Endothelial cell of umbilical vein (primary cell): ENCODE results near the gene UGT1A5. TPM values are rescaled to one million over a fixed set of nuclear protein-coding genes. Genes with fewer than 3 reads are reported as not detected.

ENCODE experiments used
- BruUV-seq: library from RNA; stranded (reverse); fragments of 400-500 nt; replicated peaks from 2 replicates; lab custom pipeline; 2021; lab: Mats Ljungman, UMichigan
- CTCF ChIA-PET: fragments of 300-600, 350-600 bp; sonication (Branson Sonifier 250); formaldehyde crosslinking; loops from one replicate; lab custom pipeline; 2021; ENCODE audit warnings: antibody characterized with exemption, inconsistent platforms; lab: Charles Lee
- POLR2A ChIA-PET: fragments of 300-600, 350-600 bp; sonication (Branson Sonifier 250); formaldehyde crosslinking; loops from one replicate; lab custom pipeline; 2021; ENCODE audit warnings: antibody characterized with exemption, inconsistent platforms; lab: Charles Lee
- DNase-seq: peaks from one replicate; pipeline ENCODE4 v3.0.0-alpha.2; 2011; ENCODE audit warnings: low read depth, low spot score
- FAIRE-seq: peaks from 2 replicates; lab custom pipeline; 2011; peaks lifted over from hg19 to GRCh38; lab: Jason Lieb, UNC
- H2AFZ ChIP-seq: 2 replicates; pipeline ENCODE4 v1.6.0; 2012; ENCODE audit warnings: low read depth, low read length, control low read depth, inconsistent platforms
- H3K27ac ChIP-seq: 2 replicates; pipeline ENCODE4 v1.5.1; 2011; ENCODE audit warnings: low read depth, mild to moderate bottlenecking, control low read depth, low read length, moderate library complexity; ENCODE audit not compliant: insufficient read depth
- H3K27me3 ChIP-seq, 2 experiments: 2 replicates each; pipeline versions ENCODE4 v1.6.0 to v1.6.1; 2011; ENCODE audit warnings: low read length in 2 of 2, mixed read lengths in 1 of 2; ENCODE audit not compliant: control insufficient read depth in 2 of 2, insufficient read depth in 2 of 2
- H3K36me3 ChIP-seq, 2 experiments: 2 replicates in 1 of 2; 3 replicates in 1 of 2; pipeline ENCODE4 v1.5.1; 2011; ENCODE audit warnings: low read length in 2 of 2, mild to moderate bottlenecking in 1 of 2, moderate library complexity in 1 of 2; ENCODE audit not compliant: control insufficient read depth in 2 of 2, insufficient read depth in 2 of 2; ENCODE audit errors: extremely low read depth in 1 of 2
- H3K4me1 ChIP-seq: 3 replicates; pipeline ENCODE4 v1.5.1; 2011; ENCODE audit warnings: mild to moderate bottlenecking, low read length; ENCODE audit not compliant: control insufficient read depth, insufficient read depth; ENCODE audit errors: extremely low read depth
- H3K4me2 ChIP-seq: 2 replicates; pipeline ENCODE4 v1.6.1; 2011; ENCODE audit warnings: low read length, control low read depth, mixed read lengths; ENCODE audit not compliant: insufficient read depth
- H3K4me3 ChIP-seq, 3 experiments: fragments of 200-600 bp in 1 of 3; sonication (generic), shearing (Covaris generic) in 1 of 3; replicated peaks in 1 of 3; 2 replicates each; pipeline ENCODE4 v1.5.1; 2011 to 2016; ENCODE audit warnings: control low read depth in 3 of 3, low read length in 3 of 3, mild to moderate bottlenecking in 2 of 3, inconsistent platforms in 1 of 3, low read depth in 1 of 3, moderate library complexity in 1 of 3; ENCODE audit not compliant: insufficient read depth in 1 of 3
- H3K79me2 ChIP-seq: 2 replicates; pipeline ENCODE4 v1.6.0; 2012; ENCODE audit warnings: low read length, inconsistent platforms; ENCODE audit not compliant: control insufficient read depth, insufficient read depth
- H3K9ac ChIP-seq: replicated peaks from 2 replicates; pipeline ENCODE3; 2011; ENCODE audit warnings: low read length, control low read depth; ENCODE audit not compliant: insufficient read depth; ENCODE audit errors: extremely low read depth
- H3K9me1 ChIP-seq: replicated peaks from 3 replicates; pipeline ENCODE4 v1.6.0; 2011; ENCODE audit warnings: mild to moderate bottlenecking, low read length; ENCODE audit not compliant: control insufficient read depth, insufficient read depth; ENCODE audit errors: extremely low read depth
- H3K9me3 ChIP-seq: replicated peaks from 2 replicates; pipeline ENCODE4 v1.5.1; 2012; ENCODE audit warnings: low read length, inconsistent platforms; ENCODE audit not compliant: control insufficient read depth, insufficient read depth
- H4K20me1 ChIP-seq: replicated peaks from 2 replicates; pipeline ENCODE3; 2011; ENCODE audit warnings: mild to moderate bottlenecking, low read length; ENCODE audit not compliant: control insufficient read depth, insufficient read depth; ENCODE audit errors: extremely low read depth
- EZH2 ChIP-seq: IDR thresholded peaks from 2 replicates; pipeline ENCODE4 v1.6.1; 2012; ENCODE audit warnings: borderline replicate concordance, low read depth, mild to moderate bottlenecking, moderate library complexity, low read length, inconsistent platforms; ENCODE audit not compliant: severe bottlenecking
- FOS ChIP-seq: IDR thresholded peaks from 2 replicates; pipeline ENCODE4 v1.6.1; 2011; ENCODE audit warnings: mild to moderate bottlenecking, low read length, moderate library complexity, borderline replicate concordance; ENCODE audit not compliant: insufficient read depth
- GATA2 ChIP-seq: IDR thresholded peaks from 2 replicates; pipeline ENCODE4 v1.7.0; 2011; ENCODE audit warnings: low read depth, mild to moderate bottlenecking, moderate library complexity, mixed read lengths, low read length; ENCODE audit not compliant: insufficient read length, insufficient read depth
- JUN ChIP-seq: IDR thresholded peaks from 2 replicates; pipeline ENCODE4 v1.6.1; 2011; ENCODE audit warnings: borderline replicate concordance, low read depth; ENCODE audit not compliant: insufficient read length, insufficient read depth
- MYC ChIP-seq: IDR thresholded peaks from one replicate; pipeline ENCODE4 v1.6.1; 2011; ENCODE audit warnings: mild to moderate bottlenecking, low read depth, low read length
- POLR2A ChIP-seq: IDR thresholded peaks from 2 replicates; pipeline ENCODE4 v1.6.1; 2012; ENCODE audit warnings: low read depth, mild to moderate bottlenecking, control low read depth, low read length
- POLR2AphosphoS5 ChIP-seq: IDR thresholded peaks from 2 replicates; pipeline ENCODE4 v1.6.1; 2012; ENCODE audit warnings: low read depth, mild to moderate bottlenecking, control low read depth, low read length, moderate library complexity; ENCODE audit not compliant: insufficient read depth
- dilution Hi-C: fragments of 300-500 bp; cut with MboI; formaldehyde crosslinking; loops from one replicate; pipeline ENCODE4 v1.15.0; 2019; ENCODE audit warnings: low sequenced_read_pairs; ENCODE audit not compliant: extremely low pct_ligation_motif_present
- intact Hi-C: fragments of 100-400 bp; cut with micrococcal nuclease; formaldehyde crosslinking; loops from one replicate; pipeline ENCODE4 v1.10.0; 2022
- polyA plus RNA-seq, 4 experiments: library from polyadenylated mRNA; depleted of rRNA in 3 of 4; stranded (reverse) in 3 of 4; unstranded in 1 of 4; fragments of >200 nt; gene quantifications; 2 replicates each; pipeline versions ENCODE4 v1.2.1 to v1.2.3, GENCODE V29; 2011 to 2012; ENCODE audit warnings: missing spikeins in 1 of 4
- total RNA-seq: library from RNA; stranded (reverse); gene quantifications from 2 replicates; pipeline ENCODE4 v1.2.3, GENCODE V29; 2021
- TF ChIP-seq, protein P1 (sequence below): IDR thresholded peaks from 2 replicates; pipeline ENCODE4 v1.6.1; 2011; ENCODE audit not compliant: insufficient read depth, insufficient read length
- TF ChIP-seq, protein P2 (sequence below), 2 donors: IDR thresholded peaks; 1 replicate in 1 of 2; 2 replicates in 1 of 2; pipeline ENCODE4 v1.5.1; 2011; ENCODE audit warnings: low read length in 2 of 2, mild to moderate bottlenecking in 2 of 2, moderate library complexity in 2 of 2, control low read depth in 1 of 2, inconsistent platforms in 1 of 2, low read depth in 1 of 2; ENCODE audit not compliant: insufficient read depth in 1 of 2; ENCODE audit errors: extremely low read depth in 1 of 2

Gene UGT1A5
- total and polyA plus RNA-seq, 2 donors (not counting 3 experiments of a cell fraction or from before 2014, with no cell fraction given): not detected

DNA sequence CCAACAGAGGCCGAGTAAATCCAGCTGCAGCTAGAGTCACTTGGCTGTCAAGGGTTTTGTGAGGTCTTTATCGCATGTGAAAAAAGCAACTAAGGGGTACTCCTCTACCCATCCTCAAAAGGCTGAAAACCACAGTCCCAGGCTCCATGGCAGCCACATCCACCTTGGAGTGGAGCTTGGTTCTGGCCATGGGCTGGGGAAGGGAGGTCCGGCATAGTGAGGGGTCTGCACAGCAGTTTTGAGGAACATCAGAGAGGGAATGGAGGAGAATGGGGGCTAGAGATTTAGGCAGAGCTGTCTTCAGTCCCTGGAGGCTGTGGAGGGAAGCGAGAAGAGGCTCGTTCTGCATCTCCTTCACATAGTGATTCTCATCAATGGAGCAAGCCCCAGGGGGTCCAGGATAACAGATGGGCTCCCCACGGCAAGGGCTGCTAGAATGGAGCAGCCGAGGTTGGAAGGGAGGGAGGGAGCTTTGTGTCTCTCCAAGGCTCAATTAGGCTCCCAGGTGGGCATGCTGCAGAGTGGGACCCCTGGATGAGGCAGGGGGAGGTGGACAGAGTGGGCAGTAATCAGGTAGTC is 86.5 kb downstream of the UGT1A5 start:
- H2AFZ ChIP-seq: no peak overlapping the region
- no peaks in the 10 kb centered on the region for H3K36me3 ChIP-seq
- no peaks in the 10 kb centered on the region for H3K79me2 ChIP-seq
- dilution Hi-C loops (no loop called here), intact Hi-C loops (no loop called here)
- ChIA-PET POLR2A (no interaction called here), CTCF (no interaction called here)
- no peak overlapping the region for H3K4me3 ChIP-seq
- H3K27ac ChIP-seq: no peak overlapping the region
- no peak overlapping the region for H3K9ac ChIP-seq
- H3K9me3 ChIP-seq: no peaks in the 10 kb centered on the region
- TF ChIP-seq POLR2AphosphoS5: no peak
- TF ChIP-seq MYC: no peak
- TF ChIP-seq POLR2A: no peak
- TF ChIP-seq, protein P1, sequence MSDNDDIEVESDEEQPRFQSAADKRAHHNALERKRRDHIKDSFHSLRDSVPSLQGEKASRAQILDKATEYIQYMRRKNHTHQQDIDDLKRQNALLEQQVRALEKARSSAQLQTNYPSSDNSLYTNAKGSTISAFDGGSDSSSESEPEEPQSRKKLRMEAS: no peak
- TF ChIP-seq GATA2: no peak
- no peak for TF ChIP-seq JUN
- no peak for TF ChIP-seq EZH2
- TF ChIP-seq, protein P2, sequence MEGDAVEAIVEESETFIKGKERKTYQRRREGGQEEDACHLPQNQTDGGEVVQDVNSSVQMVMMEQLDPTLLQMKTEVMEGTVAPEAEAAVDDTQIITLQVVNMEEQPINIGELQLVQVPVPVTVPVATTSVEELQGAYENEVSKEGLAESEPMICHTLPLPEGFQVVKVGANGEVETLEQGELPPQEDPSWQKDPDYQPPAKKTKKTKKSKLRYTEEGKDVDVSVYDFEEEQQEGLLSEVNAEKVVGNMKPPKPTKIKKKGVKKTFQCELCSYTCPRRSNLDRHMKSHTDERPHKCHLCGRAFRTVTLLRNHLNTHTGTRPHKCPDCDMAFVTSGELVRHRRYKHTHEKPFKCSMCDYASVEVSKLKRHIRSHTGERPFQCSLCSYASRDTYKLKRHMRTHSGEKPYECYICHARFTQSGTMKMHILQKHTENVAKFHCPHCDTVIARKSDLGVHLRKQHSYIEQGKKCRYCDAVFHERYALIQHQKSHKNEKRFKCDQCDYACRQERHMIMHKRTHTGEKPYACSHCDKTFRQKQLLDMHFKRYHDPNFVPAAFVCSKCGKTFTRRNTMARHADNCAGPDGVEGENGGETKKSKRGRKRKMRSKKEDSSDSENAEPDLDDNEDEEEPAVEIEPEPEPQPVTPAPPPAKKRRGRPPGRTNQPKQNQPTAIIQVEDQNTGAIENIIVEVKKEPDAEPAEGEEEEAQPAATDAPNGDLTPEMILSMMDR (IDR thresholded peaks at IDR 0.05; ENCODE audit: extremely low read depth in 1 of 2, insufficient read depth in 1 of 2, low read depth in 1 of 2, low read length in 2 of 2): no peak
- TF ChIP-seq FOS: no peak
- no peak overlapping the region for H3K4me2 ChIP-seq
- FAIRE-seq (no peak), DNase-seq (no peak)
- no peaks in the 10 kb centered on the region for H4K20me1 ChIP-seq
- no peaks in the 10 kb centered on the region for H3K27me3 ChIP-seq
- H3K4me1 ChIP-seq: no peaks in the 10 kb centered on the region
- BruUV-seq: no TSS peak
- no peaks in the 10 kb centered on the region for H3K9me1 ChIP-seq
